ENCODE data around the gene QRICH1. TPM values are rescaled to one million over a fixed set of nuclear protein-coding genes. Genes with fewer than 3 reads are reported as not detected.

The QRICH1 gene
- total RNA-seq, 1 experiment from 2014 or later = 57.3 TPM

- H3K4me1 ChIP-seq (ENCODE audit: insufficient read depth, low read length, poor library complexity, severe bottlenecking) = no peaks in the 10 kb centered on the region
- no TSS peak for BruUV-seq (replicated peaks)
- CTCF ChIA-PET = no interaction called here
- no peak for TF ChIP-seq CTCF (conservative IDR thresholded peaks at IDR 0.05; ENCODE audit: low read depth, low read length)
- no peak for TF ChIP-seq EZH2 (IDR thresholded peaks at IDR 0.05; ENCODE audit: borderline replicate concordance, low read depth, low read length, poor library complexity, severe bottlenecking)
- H3K27ac ChIP-seq (ENCODE audit: low read depth, low read length, poor library complexity, severe bottlenecking) = no peak overlapping the region
- H3K4me3 ChIP-seq (ENCODE audit: low read depth, low read length, poor library complexity, severe bottlenecking) = no peak overlapping the region
- DNase-seq (ENCODE audit: low spot score) = no peak
- no peaks in the 10 kb centered on the region for H3K9me3 ChIP-seq (ENCODE audit: low read depth, low read length, poor library complexity, severe bottlenecking)
- H3K27me3 ChIP-seq (replicated peaks; ENCODE audit: insufficient read depth, low read depth, low read length, poor library complexity) = no peaks in the 10 kb centered on the region
- intact Hi-C loops (cut with micrococcal nuclease; ENCODE audit: unreplicated experiment) = no loop called here
- no peaks in the 10 kb centered on the region for H3K36me3 ChIP-seq (ENCODE audit: insufficient read depth, low read length, poor library complexity, severe bottlenecking)
- POLR2A ChIA-PET (ENCODE audit: low non-redundant PET) = no interaction called here
Measured at GRCh38 chr3:49001155-49001554, 92.7 kb downstream of the QRICH1 start.

DNA sequence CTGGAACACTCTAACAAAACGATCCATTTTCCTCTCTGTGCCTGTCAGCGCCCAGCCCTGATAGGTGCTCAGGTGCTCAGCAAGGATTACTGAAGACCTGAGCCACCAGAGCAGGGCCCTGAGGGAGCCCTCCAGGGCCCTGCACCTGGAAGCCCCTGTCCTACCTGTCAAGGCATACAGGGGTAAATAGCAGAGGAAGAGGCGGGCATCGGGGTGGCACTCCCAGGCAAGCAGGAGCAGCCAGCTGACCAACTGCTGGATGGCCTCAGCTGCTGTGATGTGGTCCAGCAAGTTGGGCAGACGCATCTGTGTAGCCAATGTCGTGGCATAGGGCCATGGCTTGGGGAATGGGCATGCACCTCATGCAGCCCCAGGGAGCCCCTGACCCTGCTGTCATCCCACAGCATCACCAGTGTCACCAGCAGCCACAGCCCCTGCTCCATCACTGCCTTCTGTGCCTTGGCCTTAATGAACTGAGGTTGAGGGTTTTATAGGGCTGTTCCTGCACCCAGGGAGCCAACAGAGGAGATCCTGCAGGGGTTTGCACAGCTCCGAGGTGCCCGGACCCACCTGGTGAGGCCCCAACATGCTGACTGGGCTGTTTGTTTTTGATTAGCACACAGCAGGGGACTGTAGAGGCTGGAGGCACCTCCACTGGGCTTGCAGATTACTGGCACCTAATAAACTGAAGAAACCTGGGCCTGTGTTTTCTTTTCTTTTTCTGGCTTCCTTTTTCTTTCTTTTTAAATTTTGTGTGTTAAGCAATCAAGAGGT is 94.6 kb downstream of the QRICH1 start:
- intact Hi-C loops (cut with micrococcal nuclease; ENCODE audit: unreplicated experiment) = no loop called here
- H3K4me1 ChIP-seq (ENCODE audit: insufficient read depth, low read length, poor library complexity, severe bottlenecking) = no peaks in the 10 kb centered on the region
- no peak for TF ChIP-seq CTCF (conservative IDR thresholded peaks at IDR 0.05; ENCODE audit: low read depth, low read length)
- TF ChIP-seq EZH2 (IDR thresholded peaks at IDR 0.05; ENCODE audit: borderline replicate concordance, low read depth, low read length, poor library complexity, severe bottlenecking) = no peak
- no peak overlapping the region for H3K4me3 ChIP-seq (ENCODE audit: low read depth, low read length, poor library complexity, severe bottlenecking)
- no peaks in the 10 kb centered on the region for H3K9me3 ChIP-seq (ENCODE audit: low read depth, low read length, poor library complexity, severe bottlenecking)
- no peaks in the 10 kb centered on the region for H3K36me3 ChIP-seq (ENCODE audit: insufficient read depth, low read length, poor library complexity, severe bottlenecking)
- DNase-seq (ENCODE audit: low spot score) = no peak
- no peaks in the 10 kb centered on the region for H3K27me3 ChIP-seq (replicated peaks; ENCODE audit: insufficient read depth, low read depth, low read length, poor library complexity)
- H3K27ac ChIP-seq (ENCODE audit: low read depth, low read length, poor library complexity, severe bottlenecking) = no peak overlapping the region
- ChIA-PET POLR2A (ENCODE audit: low non-redundant PET) (no interaction called here), CTCF (no interaction called here)
- BruUV-seq (replicated peaks) = no TSS peak

DNA sequence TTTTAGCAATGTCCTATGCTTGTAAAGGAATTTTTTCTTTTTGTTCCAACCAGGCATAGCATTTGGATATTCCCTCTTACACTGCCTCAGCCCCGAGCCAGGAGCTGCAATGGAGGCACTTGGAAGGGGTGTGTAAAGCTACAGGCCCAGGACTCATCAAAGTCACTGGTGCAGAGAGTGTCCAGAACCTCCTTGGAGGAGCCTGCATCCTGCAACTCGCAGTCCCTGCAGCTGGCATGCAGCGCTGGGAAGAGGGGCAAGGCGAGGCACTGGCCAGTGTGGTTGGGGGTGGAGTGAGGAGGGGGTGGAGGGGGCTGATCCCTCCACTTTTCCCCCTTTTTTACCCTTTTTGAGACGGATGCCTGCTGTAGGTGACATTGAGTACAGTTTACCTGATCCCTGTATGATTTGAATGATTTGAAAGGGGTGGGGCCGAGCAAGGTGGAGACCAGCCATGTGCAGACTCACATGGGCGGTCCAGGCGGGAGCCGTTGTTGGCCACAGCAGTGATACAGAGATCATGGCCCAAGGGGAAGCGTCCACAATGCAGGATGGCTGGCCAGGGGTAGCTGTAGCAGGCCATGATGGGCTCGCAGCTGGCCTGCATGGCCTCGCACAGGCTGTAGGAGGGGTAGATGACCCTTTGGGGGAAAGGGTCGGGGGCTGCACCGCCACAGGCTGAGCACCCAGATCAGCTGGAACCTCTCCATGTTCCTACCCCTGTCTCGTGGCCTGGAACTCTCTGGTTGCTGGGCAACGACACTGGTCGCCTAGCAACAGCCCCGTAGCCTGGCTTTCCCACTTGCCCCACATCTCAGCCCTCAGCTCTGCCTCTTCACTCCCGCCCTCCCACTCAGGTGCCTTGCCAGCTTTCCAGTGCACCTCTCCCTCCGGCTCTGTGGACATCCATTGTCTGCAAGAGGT is 95.9 kb downstream of the QRICH1 start:
- Histone ChIP-seq H3K4me1 (ENCODE audit: insufficient read depth, low read length, poor library complexity, severe bottlenecking) (no peaks in the 10 kb centered on the region), H3K27me3 (replicated peaks; ENCODE audit: insufficient read depth, low read depth, low read length, poor library complexity) (no peaks in the 10 kb centered on the region), H3K36me3 (ENCODE audit: insufficient read depth, low read length, poor library complexity, severe bottlenecking) (no peaks in the 10 kb centered on the region), H3K27ac (ENCODE audit: low read depth, low read length, poor library complexity, severe bottlenecking) (no peak overlapping the region), H3K4me3 (ENCODE audit: low read depth, low read length, poor library complexity, severe bottlenecking) (no peak overlapping the region), H3K9me3 (ENCODE audit: low read depth, low read length, poor library complexity, severe bottlenecking) (no peaks in the 10 kb centered on the region)
- ChIA-PET POLR2A (ENCODE audit: low non-redundant PET) (no interaction called here), CTCF (interaction anchor here (0.9 kb wide), 1 partner anchor 10 kb away, joined by 3 read pairs; no protein-coding TSS in a partner anchor)
- intact Hi-C loops (cut with micrococcal nuclease; ENCODE audit: unreplicated experiment) = no loop called here
- no TSS peak for BruUV-seq (replicated peaks)
- DNase-seq (ENCODE audit: low spot score) = no peak
- no peak for TF ChIP-seq EZH2 (IDR thresholded peaks at IDR 0.05; ENCODE audit: borderline replicate concordance, low read depth, low read length, poor library complexity, severe bottlenecking)
- no peak for TF ChIP-seq CTCF (conservative IDR thresholded peaks at IDR 0.05; ENCODE audit: low read depth, low read length)
